Upper lobe of left lung (tissue), 4 donors: ENCODE measurements around the gene CDKN2AIPNL.

Source experiments
- EP300 ChIP-seq, 4 donors: sonication (generic); formaldehyde crosslinking; IDR thresholded peaks; one replicate each; pipeline ENCODE4 v1.5.1; 2017; ENCODE audit warnings: antibody characterized with exemption in 4 of 4, control low read depth in 2 of 4
- TF ChIP-seq, protein P1 (sequence below), 6 experiments: fragments of 450-650 bp in 4 of 6; fragments of 200-600 bp in 2 of 6; sonication (generic) in 2 of 6; IDR thresholded peaks; one replicate each; pipeline ENCODE4 v1.5.1; 2016 to 2019; ENCODE audit warnings: antibody characterized with exemption in 6 of 6

DNA sequence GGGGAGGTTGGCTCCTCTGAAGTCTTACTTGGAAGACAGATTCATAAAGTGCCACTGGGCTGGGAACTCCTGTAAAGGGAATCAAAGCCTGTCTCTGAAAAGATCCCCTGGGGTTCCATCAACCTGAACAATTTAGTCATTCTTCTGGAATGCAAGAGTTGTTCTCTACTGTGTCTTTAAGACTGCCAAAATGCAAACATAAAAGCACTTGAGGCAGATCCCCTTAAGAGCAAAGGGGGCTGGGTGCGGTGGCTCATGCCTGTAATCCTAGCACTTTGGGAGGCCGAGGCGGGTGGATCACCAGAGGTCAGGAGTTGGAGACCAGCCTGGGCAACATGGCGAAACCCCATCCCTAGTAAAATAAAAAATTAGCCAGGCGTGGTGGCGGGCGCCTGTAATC lies 16.7 kb downstream of the CDKN2AIPNL start:
- TF ChIP-seq EP300 (IDR thresholded peaks at IDR 0.05) = no peak
- TF ChIP-seq, protein P1, sequence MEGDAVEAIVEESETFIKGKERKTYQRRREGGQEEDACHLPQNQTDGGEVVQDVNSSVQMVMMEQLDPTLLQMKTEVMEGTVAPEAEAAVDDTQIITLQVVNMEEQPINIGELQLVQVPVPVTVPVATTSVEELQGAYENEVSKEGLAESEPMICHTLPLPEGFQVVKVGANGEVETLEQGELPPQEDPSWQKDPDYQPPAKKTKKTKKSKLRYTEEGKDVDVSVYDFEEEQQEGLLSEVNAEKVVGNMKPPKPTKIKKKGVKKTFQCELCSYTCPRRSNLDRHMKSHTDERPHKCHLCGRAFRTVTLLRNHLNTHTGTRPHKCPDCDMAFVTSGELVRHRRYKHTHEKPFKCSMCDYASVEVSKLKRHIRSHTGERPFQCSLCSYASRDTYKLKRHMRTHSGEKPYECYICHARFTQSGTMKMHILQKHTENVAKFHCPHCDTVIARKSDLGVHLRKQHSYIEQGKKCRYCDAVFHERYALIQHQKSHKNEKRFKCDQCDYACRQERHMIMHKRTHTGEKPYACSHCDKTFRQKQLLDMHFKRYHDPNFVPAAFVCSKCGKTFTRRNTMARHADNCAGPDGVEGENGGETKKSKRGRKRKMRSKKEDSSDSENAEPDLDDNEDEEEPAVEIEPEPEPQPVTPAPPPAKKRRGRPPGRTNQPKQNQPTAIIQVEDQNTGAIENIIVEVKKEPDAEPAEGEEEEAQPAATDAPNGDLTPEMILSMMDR (IDR thresholded peaks at IDR 0.05) = no peak
